ENCODE measurements around the gene EID1.

EID1 gene

DNA sequence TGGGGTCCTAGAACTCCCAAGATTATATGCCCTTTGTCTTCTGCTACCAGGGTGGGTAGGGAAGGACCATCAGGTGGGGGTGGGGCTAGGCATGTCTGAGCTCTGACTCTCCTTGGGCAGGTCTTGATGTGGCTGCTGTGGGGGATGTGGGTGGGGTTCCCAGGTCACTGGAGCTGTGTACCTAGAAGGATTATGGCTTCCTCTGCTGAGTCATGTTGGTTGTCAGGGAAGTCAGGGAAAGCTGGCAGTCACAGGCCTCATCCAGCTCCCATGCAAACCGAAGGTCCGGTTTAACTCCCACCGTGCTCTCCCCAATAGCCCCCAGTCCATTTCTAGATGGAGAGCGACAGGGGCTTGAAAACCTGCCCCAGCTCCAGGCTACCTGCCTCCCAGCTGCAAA lies 35.2 kb downstream of the EID1 start:
- DNase-seq: no peak

DNA sequence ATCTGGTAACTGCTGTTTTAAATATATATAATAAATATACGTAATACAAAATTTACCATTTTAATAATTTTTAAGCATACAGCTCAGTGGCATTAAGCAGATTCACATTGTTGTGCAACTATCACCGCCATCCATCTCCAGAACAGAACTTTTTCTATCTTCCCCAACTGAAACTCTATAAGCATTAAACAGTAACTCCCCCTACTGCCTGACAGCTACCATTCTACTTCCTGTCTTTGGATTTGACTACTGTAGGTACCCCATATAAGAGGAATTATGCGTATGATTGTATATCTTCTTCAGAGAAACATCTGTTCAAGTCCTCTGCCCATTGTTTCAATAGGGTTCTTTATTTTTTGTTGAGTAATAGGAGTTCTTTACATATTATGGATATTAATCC lies 36.8 kb downstream of the EID1 start:
- DNase-seq: no peak

- DNase-seq: no peak
Measured at GRCh38 chr15:48915861-48916260, 37.9 kb downstream of the EID1 start.

DNA sequence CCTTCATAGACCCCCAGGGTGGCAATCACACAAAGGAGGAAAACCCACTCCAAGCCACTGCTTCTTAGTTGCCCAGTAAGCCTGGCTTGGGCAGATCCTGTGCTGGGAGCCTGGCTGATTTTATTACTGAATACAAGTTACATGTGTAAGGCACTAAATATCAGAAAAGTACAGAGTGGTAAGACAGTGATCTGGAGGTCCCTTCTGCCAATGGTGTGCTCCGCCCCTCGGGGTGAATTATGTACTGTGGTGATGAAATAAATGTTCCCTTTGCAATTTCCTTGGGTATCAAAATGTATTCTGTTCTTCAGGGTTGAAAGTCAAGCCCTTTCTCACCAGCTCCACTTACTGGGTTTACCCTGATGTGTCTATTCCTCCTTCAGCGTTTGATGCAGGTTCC lies 38.8 kb downstream of the EID1 start:
- DNase-seq: no peak

- DNase-seq: no peak
Measured at GRCh38 chr15:48922046-48922445, 44.1 kb downstream of the EID1 start.

- peak in 1 of 5 experiments; percentile 45 for DNase-seq
Measured at GRCh38 chr15:48924528-48925393, 46.8 kb downstream of the EID1 start.

DNA sequence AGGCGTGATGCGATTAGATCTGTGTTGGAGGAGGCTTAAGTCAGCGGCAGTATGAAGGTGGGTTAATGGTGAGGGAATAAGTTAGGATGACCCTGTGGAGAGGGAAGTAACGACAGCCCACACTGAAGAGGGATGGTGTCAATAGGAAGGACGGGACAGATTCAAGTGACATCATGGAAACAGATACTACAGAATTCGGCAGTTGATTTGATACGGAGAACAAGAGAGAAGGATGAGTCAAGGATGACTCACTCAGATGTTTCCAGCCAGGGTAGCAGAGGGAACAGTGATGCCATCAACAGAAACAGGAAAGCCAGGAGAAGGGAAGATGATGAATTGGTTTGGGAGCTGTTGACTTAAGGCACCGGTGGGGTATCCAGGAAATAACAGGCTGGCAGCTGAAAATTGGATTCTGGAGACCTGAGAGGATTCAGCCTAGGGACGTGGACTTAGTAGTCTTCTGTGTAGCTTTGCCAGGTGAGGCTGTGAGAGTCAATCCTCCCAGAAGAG lies 47.8 kb downstream of the EID1 start:
- peak in 1 of 5 experiments; percentile 37 for DNase-seq

GRCh38 chr15:48928877-48929538 lies 51.1 kb downstream of the EID1 start:
- peak in 1 of 5 experiments; percentile 57 for DNase-seq

DNA sequence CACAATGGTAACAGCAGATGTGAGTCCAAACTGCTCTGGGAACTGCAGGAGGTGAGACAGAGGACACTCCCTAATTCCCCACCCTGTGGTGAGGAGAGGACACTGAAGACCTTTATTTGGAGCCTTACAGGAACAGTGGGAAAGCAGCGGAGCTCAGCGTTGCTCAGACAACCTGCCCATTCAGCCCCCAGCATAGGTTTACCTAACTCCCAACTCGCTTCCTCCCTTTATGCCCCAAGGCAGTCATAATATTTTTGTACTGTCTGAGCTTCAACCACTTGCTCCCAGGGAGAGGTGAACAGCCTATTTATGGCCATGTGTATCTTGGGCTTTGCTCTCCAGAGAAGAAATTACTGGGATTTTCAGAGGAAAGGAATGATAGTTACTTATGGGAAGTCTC lies 51.7 kb downstream of the EID1 start:
- no peak for DNase-seq

All from T-helper 2 cell (primary cell).